Activated naive CD4-positive, alpha-beta T cell treated with anti-CD3 and anti-CD28 coated beads, Interleukin-2, amount 10 ng/mL, durations not matched to agents 7 days and 5 days (primary cell): ENCODE data around the gene APOBEC3H.
A peak's percentile ranks its signal among the peaks of the same experiment; 100 is the strongest.
"Not testable (repeated sequence)": the region's sequence is repeated elsewhere in the genome, so short reads cannot be mapped to it uniquely, and the experiment has no call there.

Source experiments
- CTCF ChIA-PET: fragments of 350-600 bp; sonication (Branson Sonifier 250); formaldehyde crosslinking; loops from one replicate; lab custom pipeline; 2021; ENCODE audit warnings: antibody characterized with exemption; lab: Charles Lee
- DNase-seq: peaks from one replicate; pipeline ENCODE4 v3.0.0-alpha.2; 2020
- H3K27ac Mint-ChIP-seq: one replicate; pipeline ENCODE4 v1.8.0; 2021; ENCODE audit warnings: mild to moderate bottlenecking, moderate library complexity, mixed read lengths
- H3K27me3 Mint-ChIP-seq: one replicate; pipeline ENCODE4 v1.8.0; 2021; ENCODE audit warnings: mild to moderate bottlenecking, mixed read lengths
- H3K36me3 Mint-ChIP-seq: one replicate; pipeline ENCODE4 v1.8.0; 2021; ENCODE audit warnings: mixed read lengths
- H3K4me1 Mint-ChIP-seq: one replicate; pipeline ENCODE4 v1.8.0; 2021; ENCODE audit warnings: mixed read lengths
- H3K4me3 Mint-ChIP-seq: one replicate; pipeline ENCODE4 v1.8.0; 2021; ENCODE audit warnings: mild to moderate bottlenecking, moderate library complexity, mixed read lengths
- H3K9me3 Mint-ChIP-seq: one replicate; pipeline ENCODE4 v1.8.0; 2021; ENCODE audit warnings: mixed read lengths

APOBEC3H gene

DNA sequence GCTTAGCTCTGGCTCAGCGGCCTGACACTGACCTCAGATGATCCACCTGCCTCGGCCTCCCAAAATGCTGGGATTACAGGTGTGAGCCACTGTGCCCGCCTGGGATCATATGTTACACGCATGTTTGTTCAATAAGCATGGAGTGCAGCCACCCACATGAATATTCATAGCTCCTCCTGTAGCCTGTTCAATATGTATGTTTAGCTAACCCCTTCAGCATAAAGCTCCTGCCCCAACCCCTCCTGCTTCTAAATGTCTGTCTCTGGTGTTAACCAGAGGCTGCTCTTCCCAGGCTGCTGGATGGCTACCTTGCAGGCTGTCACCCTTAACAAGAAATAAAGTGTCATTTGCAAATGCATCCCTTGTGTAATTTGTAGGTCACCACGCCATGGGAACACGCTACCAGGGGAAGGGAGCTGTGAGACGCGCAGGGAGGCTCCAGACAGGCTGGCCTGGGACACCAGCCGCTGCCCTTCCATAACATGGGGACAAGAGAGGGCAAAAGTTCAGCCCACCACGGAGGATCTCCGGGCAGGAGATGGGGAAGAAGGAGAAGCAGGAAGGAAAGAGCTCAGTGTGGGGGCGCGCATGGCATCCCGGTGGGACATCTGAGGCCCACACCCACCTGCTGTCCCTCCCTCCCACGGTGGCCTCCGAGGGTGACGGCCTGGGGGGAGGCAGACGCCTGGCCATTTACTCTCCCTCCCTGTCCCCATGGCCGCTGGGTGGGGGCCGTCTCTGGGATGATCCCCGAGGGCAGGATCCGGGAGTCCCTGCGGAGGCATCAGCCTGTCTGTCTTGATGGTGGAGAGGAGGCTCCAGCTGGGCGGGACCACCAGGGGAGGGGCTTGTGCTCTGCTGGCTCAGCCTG is 20.7 kb upstream of the APOBEC3H start:
- Mint-ChIP-seq H3K4me1 (peaks cover 45% of the 10 kb centered on the region), H3K36me3 (peaks cover 25% of the 10 kb centered on the region), H3K4me3 (peak overlapping the region; percentile 69), H3K27ac (peak overlapping the region; percentile 81)
- not testable (repeated sequence) for DNase-seq, H3K27me3 Mint-ChIP-seq, H3K9me3 Mint-ChIP-seq
- CTCF ChIA-PET, result interaction anchor here (1.1 kb wide), 1 partner anchor 7 kb away, joined by 5 read pairs; no protein-coding TSS in a partner anchor

DNA sequence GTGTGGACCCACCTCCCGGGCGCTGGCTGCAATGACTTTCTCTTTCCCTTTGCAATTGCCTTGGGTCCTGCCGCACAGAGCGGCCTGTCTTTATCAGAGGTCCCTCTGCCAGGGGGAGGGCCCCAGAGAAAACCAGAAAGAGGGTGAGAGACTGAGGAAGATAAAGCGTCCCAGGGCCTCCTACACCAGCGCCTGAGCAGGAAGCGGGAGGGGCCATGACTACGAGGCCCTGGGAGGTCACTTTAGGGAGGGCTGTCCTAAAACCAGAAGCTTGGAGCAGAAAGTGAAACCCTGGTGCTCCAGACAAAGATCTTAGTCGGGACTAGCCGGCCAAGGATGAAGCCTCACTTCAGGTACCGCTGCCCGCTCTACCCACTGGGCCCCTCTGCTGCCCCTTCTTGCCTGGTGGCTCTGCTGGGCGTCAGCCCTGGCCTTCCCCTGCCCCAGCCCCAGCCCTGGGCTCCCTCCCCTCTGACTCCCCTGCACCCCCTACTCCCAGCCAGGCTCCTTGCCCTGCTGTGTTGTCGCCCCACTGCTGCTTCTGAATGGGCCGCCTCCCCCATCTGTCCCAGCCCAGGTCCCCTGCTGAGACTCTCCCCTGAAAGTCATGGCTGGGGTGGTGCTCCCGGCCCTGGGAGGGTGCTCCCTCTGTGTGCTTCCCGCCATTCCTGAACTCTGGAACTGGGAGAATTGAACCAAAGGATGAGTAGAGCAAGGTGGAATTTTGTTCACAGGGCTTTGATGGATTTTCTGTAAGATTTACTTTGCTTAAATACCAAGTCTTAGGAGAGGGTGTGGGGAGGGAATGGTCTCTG is 19.8 kb upstream of the APOBEC3H start, which contains the start of gene APOBEC3G:
TSS of gene APOBEC3G (plus strand) at position 250 of the 815 bp plus-strand sequence. CDS start at position 337, 87 bp downstream.
- Mint-ChIP-seq H3K4me1 (peaks cover 53% of the 10 kb centered on the region), H3K27ac (peak within 1 kb of the TSS; percentile 89), H3K4me3 (peak within 1 kb of the TSS; percentile 94), H3K36me3 (peaks cover 30% of the 10 kb centered on the region)
- DNase-seq, result peak; percentile 81
- not testable (repeated sequence) for H3K27me3 Mint-ChIP-seq, H3K9me3 Mint-ChIP-seq
- CTCF ChIA-PET, result interaction anchor here (1.1 kb wide), 1 partner anchor 8 kb away, joined by 5 read pairs; no protein-coding TSS in a partner anchor

DNA sequence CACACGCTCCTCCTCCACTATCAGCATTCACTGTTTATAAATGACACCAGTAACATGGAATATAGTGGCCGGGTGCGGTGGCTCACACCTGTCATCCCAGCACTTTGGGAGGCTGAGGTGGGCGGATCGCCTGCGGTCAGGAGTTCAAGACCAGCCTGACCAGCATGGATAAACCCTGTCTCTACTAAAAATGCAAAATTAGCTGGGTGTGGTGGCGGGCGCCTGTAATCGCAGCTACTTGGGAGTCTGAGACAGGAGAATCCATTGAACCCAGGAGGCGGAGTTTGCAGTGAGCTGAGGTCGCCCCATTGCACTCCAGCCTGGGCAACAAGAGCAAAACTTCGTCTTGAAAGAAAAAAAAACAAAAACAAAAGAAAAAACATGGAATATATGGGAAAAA is 19.1 kb upstream of the APOBEC3H start:
- H3K4me1 Mint-ChIP-seq, result peaks cover 59% of the 10 kb centered on the region
- not testable (repeated sequence) for H3K27me3 Mint-ChIP-seq, DNase-seq, H3K9me3 Mint-ChIP-seq
- H3K4me3 Mint-ChIP-seq, result peak overlapping the region; percentile 94
- H3K36me3 Mint-ChIP-seq, result peaks cover 33% of the 10 kb centered on the region
- peak overlapping the region; percentile 89 for H3K27ac Mint-ChIP-seq
- CTCF ChIA-PET, result interaction anchor here (1.0 kb wide), 1 partner anchor 40 kb away, joined by 4 read pairs; no protein-coding TSS in a partner anchor

- Mint-ChIP-seq H3K27me3 (no peaks in the 10 kb centered on the region), H3K4me3 (peak overlapping the region; percentile 94), H3K36me3 (peaks cover 36% of the 10 kb centered on the region), H3K27ac (peak overlapping the region; percentile 89), H3K9me3 (no peaks in the 10 kb centered on the region), H3K4me1 (peaks cover 64% of the 10 kb centered on the region)
- CTCF ChIA-PET, result interaction anchor here (0.6 to 1.0 kb wide), 2 partner anchors 39 to 44 kb away, joined by 4 to 5 read pairs; no protein-coding TSS in a partner anchor
- DNase-seq, result no peak
Measured at GRCh38 chr22:39078329-39078728, 18.7 kb upstream of the APOBEC3H start.

GRCh38 chr22:39079054-39079637 is 17.9 kb upstream of the APOBEC3H start:
- not testable (repeated sequence) for H3K9me3 Mint-ChIP-seq, DNase-seq, H3K27me3 Mint-ChIP-seq
- Mint-ChIP-seq H3K4me1 (peaks cover 65% of the 10 kb centered on the region), H3K27ac (peak overlapping the region; percentile 19), H3K4me3 (peak overlapping the region; percentile 94), H3K36me3 (peaks cover 38% of the 10 kb centered on the region)
- CTCF ChIA-PET, result interaction anchor here (0.6 to 1.0 kb wide), 2 partner anchors 39 to 44 kb away, joined by 4 to 5 read pairs; no protein-coding TSS in a partner anchor

- peaks cover 67% of the 10 kb centered on the region for H3K4me1 Mint-ChIP-seq
- no peaks in the 10 kb centered on the region for H3K9me3 Mint-ChIP-seq
- H3K36me3 Mint-ChIP-seq, result peaks cover 43% of the 10 kb centered on the region
- CTCF ChIA-PET, result no interaction called here
- H3K4me3 Mint-ChIP-seq, result no peak overlapping the region
- H3K27me3 Mint-ChIP-seq, result no peaks in the 10 kb centered on the region
- no peak for DNase-seq
- no peak overlapping the region for H3K27ac Mint-ChIP-seq
Measured at GRCh38 chr22:39080052-39080762, 16.8 kb upstream of the APOBEC3H start.

DNA sequence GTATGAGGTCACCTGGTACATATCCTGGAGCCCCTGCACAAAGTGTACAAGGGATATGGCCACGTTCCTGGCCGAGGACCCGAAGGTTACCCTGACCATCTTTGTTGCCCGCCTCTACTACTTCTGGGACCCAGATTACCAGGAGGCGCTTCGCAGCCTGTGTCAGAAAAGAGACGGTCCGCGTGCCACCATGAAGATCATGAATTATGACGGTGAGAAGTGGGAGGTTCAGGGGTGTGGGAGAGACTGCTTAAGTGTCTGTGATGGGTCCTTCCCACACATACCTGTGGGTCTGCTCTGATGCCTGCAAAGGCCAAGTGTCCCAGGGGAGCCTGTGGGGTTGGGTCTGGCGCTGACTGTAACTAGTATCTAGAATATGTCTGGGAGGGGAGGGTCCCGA is 16.0 kb upstream of the APOBEC3H start:
- H3K4me1 Mint-ChIP-seq, result peaks cover 71% of the 10 kb centered on the region
- peak overlapping the region; percentile 60 for H3K27ac Mint-ChIP-seq
- H3K4me3 Mint-ChIP-seq, result no peak overlapping the region
- CTCF ChIA-PET, result no interaction called here
- peaks cover 48% of the 10 kb centered on the region for H3K36me3 Mint-ChIP-seq
- DNase-seq, result no peak
- H3K9me3 Mint-ChIP-seq, result no peaks in the 10 kb centered on the region
- no peaks in the 10 kb centered on the region for H3K27me3 Mint-ChIP-seq

DNA sequence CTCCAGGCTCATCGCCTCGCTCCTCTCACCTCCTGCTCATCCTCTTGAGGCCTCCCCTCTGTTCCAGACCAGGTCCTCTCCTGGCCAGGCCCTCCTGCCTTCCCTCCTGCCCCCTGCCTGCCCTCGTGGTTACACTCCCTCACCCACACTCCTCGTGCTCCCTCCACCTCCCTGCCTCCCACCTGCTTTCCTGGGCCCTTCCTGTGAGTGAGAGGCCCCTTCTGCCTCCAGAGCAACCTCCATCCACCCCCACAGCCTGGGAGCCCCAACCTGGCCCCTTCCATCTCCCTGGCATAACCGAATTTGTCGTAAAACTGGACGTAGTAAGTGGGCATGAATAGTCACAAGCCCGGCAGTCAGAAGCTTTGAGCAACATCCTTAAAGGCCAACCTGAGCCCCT is 15.4 kb upstream of the APOBEC3H start:
- Mint-ChIP-seq H3K27ac (peak overlapping the region; percentile 77), H3K4me3 (no peak overlapping the region), H3K27me3 (no peaks in the 10 kb centered on the region)

GRCh38 chr22:39083212-39084165 is 13.6 kb upstream of the APOBEC3H start:
- CTCF ChIA-PET, result no interaction called here
- peaks cover 79% of the 10 kb centered on the region for H3K4me1 Mint-ChIP-seq
- no peaks in the 10 kb centered on the region for H3K9me3 Mint-ChIP-seq
- H3K27me3 Mint-ChIP-seq, result no peaks in the 10 kb centered on the region
- H3K27ac Mint-ChIP-seq, result peak overlapping the region; percentile 5
- H3K36me3 Mint-ChIP-seq, result peaks cover 57% of the 10 kb centered on the region
- DNase-seq, result no peak
- no peak overlapping the region for H3K4me3 Mint-ChIP-seq

More for the DNA sequence above, 15.4 kb upstream of the APOBEC3H start:
- DNase-seq, result no peak
- no peaks in the 10 kb centered on the region for H3K9me3 Mint-ChIP-seq
- peaks cover 54% of the 10 kb centered on the region for H3K36me3 Mint-ChIP-seq
- H3K4me1 Mint-ChIP-seq, result peaks cover 71% of the 10 kb centered on the region
- CTCF ChIA-PET, result no interaction called here

GRCh38 chr22:39084666-39085065 is 12.4 kb upstream of the APOBEC3H start:
- H3K27me3 Mint-ChIP-seq, result no peaks in the 10 kb centered on the region

DNA sequence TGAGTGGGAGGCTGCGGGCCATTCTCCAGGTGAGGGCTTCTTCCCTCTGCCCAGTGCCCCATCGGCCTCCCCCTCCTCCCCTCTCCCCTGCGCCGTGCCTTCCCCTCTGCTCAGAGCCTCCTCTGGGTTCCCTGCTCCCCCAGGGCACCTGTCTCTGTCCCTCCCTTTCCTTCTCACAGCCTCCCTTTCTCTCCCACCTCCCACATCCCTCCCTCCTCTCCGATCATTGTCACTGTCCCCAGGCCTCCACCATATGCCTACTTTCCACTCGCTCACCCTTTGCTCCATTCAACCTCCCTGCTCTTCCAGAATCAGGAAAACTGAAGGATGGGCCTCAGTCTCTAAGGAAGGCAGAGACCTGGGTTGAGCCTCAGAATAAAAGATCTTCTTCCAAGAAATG is 9.9 kb upstream of the APOBEC3H start:
- H3K4me1 Mint-ChIP-seq, result peaks cover 87% of the 10 kb centered on the region
- no peak for DNase-seq
- no peaks in the 10 kb centered on the region for H3K9me3 Mint-ChIP-seq
- peaks cover 39% of the 10 kb centered on the region for H3K36me3 Mint-ChIP-seq
- CTCF ChIA-PET, result no interaction called here
- peak overlapping the region; percentile 97 for H3K27ac Mint-ChIP-seq
- no peak overlapping the region for H3K4me3 Mint-ChIP-seq
- no peaks in the 10 kb centered on the region for H3K27me3 Mint-ChIP-seq

More at GRCh38 chr22:39084666-39085065, 12.4 kb upstream of the APOBEC3H start:
- no peak for DNase-seq
- Mint-ChIP-seq H3K4me3 (no peak overlapping the region), H3K4me1 (peaks cover 82% of the 10 kb centered on the region), H3K36me3 (peaks cover 54% of the 10 kb centered on the region), H3K27ac (no peak overlapping the region), H3K9me3 (no peaks in the 10 kb centered on the region)
- CTCF ChIA-PET, result no interaction called here

- Mint-ChIP-seq H3K27ac (peak overlapping the region; percentile 97), H3K9me3 (no peaks in the 10 kb centered on the region), H3K36me3 (peaks cover 35% of the 10 kb centered on the region), H3K27me3 (no peaks in the 10 kb centered on the region), H3K4me3 (no peak overlapping the region), H3K4me1 (peaks cover 87% of the 10 kb centered on the region)
- DNase-seq, result no peak
- CTCF ChIA-PET, result interaction anchor here (1.0 to 1.5 kb wide), 2 partner anchors 31 to 103 kb away, joined by 3 read pairs; no protein-coding TSS in a partner anchor
Measured at GRCh38 chr22:39087881-39088684, 9.0 kb upstream of the APOBEC3H start.
